ENCODE measurements around the gene CCDC3. TPM values are rescaled to one million over a fixed set of nuclear protein-coding genes. Genes with fewer than 3 reads are reported as not detected.

CCDC3 gene
- total RNA-seq, 6 experiments from 2014 or later: 3.6 to 10.2 (median 5.8) TPM

DNA sequence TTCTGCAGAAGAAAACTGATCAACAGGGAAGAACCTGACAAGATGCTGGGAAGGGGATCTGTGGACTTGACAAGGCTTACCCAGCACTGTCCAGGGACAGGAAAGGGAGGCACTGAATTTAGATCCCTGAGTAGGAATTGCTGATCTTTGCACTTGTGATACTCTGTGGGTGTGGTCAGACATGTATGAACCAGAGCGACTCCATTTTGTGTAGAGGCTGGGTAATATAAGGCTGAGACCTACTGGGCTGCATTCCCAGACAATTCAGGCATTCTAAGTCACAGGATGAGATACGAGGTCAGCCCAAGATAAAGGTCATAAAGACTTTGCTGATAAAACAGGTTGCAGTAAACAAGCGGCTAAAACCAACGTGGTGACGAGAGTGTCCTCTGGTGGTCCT lies 60.7 kb downstream of the CCDC3 start:
- no peaks in the 10 kb centered on the region for H3K36me3 ChIP-seq
- no peak overlapping the region for H3K27ac ChIP-seq
- ATAC-seq: no peak
- H3K4me1 ChIP-seq: no peaks in the 10 kb centered on the region
- H3K27me3 ChIP-seq: no peaks in the 10 kb centered on the region
- intact Hi-C loops (cut with DNase I): no loop called here
- no peak for DNase-seq
- no peaks in the 10 kb centered on the region for H3K9me3 ChIP-seq
- no peak overlapping the region for H3K4me3 ChIP-seq
- 60% methylated on average over 3 of the region's 5 CpGs for WGBS (ENCODE audit: insufficient coverage, low coverage, low lambda C conversion rate, missing lambda C conversion rate)
- TF ChIP-seq, protein P1, sequence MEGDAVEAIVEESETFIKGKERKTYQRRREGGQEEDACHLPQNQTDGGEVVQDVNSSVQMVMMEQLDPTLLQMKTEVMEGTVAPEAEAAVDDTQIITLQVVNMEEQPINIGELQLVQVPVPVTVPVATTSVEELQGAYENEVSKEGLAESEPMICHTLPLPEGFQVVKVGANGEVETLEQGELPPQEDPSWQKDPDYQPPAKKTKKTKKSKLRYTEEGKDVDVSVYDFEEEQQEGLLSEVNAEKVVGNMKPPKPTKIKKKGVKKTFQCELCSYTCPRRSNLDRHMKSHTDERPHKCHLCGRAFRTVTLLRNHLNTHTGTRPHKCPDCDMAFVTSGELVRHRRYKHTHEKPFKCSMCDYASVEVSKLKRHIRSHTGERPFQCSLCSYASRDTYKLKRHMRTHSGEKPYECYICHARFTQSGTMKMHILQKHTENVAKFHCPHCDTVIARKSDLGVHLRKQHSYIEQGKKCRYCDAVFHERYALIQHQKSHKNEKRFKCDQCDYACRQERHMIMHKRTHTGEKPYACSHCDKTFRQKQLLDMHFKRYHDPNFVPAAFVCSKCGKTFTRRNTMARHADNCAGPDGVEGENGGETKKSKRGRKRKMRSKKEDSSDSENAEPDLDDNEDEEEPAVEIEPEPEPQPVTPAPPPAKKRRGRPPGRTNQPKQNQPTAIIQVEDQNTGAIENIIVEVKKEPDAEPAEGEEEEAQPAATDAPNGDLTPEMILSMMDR (IDR thresholded peaks at IDR 0.05): no peak
- no peak for TF ChIP-seq POLR2A (IDR thresholded peaks at IDR 0.05)

DNA sequence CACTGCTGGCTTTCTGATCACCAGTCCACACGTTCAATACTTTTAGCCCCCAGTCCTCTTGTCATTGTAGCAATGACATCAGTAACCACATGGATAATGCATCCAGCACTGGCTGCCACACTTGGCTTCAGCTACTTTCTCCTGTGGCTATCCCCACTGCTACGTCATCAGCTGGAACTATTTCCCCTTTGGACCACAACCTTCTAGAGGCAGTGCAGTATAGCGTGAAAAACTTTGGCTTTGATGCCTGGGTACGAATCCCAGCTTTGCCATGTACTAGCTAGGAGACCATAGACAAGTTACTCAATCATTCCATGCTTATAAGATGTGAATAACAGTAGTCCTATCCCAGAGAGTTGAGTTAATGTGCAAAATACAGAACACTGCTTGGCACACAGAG lies 63.2 kb downstream of the CCDC3 start:
- Histone ChIP-seq H3K27ac (no peak overlapping the region), H3K9me3 (no peaks in the 10 kb centered on the region), H3K27me3 (no peaks in the 10 kb centered on the region), H3K4me3 (no peak overlapping the region), H3K4me1 (no peaks in the 10 kb centered on the region), H3K36me3 (no peaks in the 10 kb centered on the region)
- ATAC-seq (no peak), DNase-seq (peak in 1 of 3 donors; percentile 0)
- 62% methylated on average over 4 of the region's 4 CpGs for WGBS (ENCODE audit: insufficient coverage, low coverage, low lambda C conversion rate, missing lambda C conversion rate)
- intact Hi-C loops (cut with DNase I): no loop called here
- TF ChIP-seq, protein P1 (IDR thresholded peaks at IDR 0.05): no peak
- TF ChIP-seq POLR2A (IDR thresholded peaks at IDR 0.05): no peak

DNA sequence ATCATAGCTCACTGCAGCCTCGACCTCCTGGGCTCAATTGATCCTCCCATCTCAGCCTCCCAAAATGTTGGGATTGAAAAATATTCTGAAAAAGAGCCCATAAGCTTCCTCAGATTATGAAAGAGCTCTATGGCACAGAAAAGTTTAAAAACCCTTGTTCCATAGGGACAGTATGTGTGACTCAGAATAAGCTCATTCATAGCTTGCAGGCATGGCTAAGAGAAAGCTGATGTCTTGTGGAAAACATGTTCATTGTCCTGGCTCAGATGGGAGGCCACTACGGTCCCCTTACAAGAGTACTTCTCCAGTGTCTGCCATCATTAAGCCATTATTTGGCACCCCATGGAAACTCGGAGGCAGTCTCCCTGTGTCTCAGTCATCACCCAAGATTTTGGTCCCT lies 64.0 kb downstream of the CCDC3 start:
- Histone ChIP-seq H3K9me3 (no peaks in the 10 kb centered on the region), H3K4me1 (no peaks in the 10 kb centered on the region), H3K4me3 (no peak overlapping the region), H3K27ac (no peak overlapping the region), H3K27me3 (no peaks in the 10 kb centered on the region), H3K36me3 (no peaks in the 10 kb centered on the region)
- peak in 1 of 3 donors; percentile 10 for DNase-seq
- ATAC-seq: no peak
- 50% methylated on average over 1 of the region's 3 CpGs for WGBS (ENCODE audit: insufficient coverage, low coverage, low lambda C conversion rate, missing lambda C conversion rate)
- no peak for TF ChIP-seq POLR2A (IDR thresholded peaks at IDR 0.05)
- TF ChIP-seq, protein P1 (IDR thresholded peaks at IDR 0.05): no peak
- intact Hi-C loops (cut with DNase I): no loop called here

- Histone ChIP-seq H3K27me3 (no peaks in the 10 kb centered on the region), H3K4me3 (no peak overlapping the region), H3K9me3 (no peaks in the 10 kb centered on the region), H3K4me1 (no peaks in the 10 kb centered on the region), H3K27ac (no peak overlapping the region), H3K36me3 (no peaks in the 10 kb centered on the region)
- 90% methylated on average over 4 of the region's 4 CpGs for WGBS (ENCODE audit: insufficient coverage, low coverage, low lambda C conversion rate, missing lambda C conversion rate)
- ATAC-seq (peak in 1 of 4 donors; percentile 49), DNase-seq (no peak)
- intact Hi-C loops (cut with DNase I): no loop called here
- no peak for TF ChIP-seq POLR2A (IDR thresholded peaks at IDR 0.05)
- TF ChIP-seq, protein P1 (IDR thresholded peaks at IDR 0.05): no peak
These were observed 66.7 kb downstream of the CCDC3 start for GRCh38 chr10:12934777-12935176.

DNA sequence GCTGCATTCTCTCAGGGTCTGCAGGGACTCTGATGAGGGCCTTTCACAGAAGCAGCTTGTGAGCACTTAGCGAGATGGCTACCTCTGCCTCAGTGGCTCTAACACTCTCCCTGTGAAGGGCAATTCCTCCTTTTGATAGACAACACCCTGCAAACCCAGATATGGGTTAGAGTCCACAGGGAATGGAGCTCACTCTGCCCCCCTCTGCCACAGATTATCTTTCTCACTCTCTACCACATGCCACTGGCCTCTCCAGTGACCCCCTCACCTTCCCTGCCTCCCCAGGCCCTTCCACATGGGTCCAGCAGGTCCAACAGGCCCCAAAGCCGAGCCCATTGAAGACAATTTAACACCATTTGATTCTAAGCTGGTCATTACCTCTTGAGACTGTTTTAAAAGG lies 72.1 kb downstream of the CCDC3 start:
- no peak for ATAC-seq

More for the DNA sequence above, 72.1 kb downstream of the CCDC3 start:
- Histone ChIP-seq H3K27me3 (no peaks in the 10 kb centered on the region), H3K4me3 (no peak overlapping the region), H3K9me3 (no peaks in the 10 kb centered on the region), H3K4me1 (no peaks in the 10 kb centered on the region), H3K36me3 (no peaks in the 10 kb centered on the region), H3K27ac (no peak overlapping the region)
- TF ChIP-seq, protein P1 (IDR thresholded peaks at IDR 0.05): no peak
- TF ChIP-seq POLR2A (IDR thresholded peaks at IDR 0.05): no peak
- intact Hi-C loops (cut with DNase I): no loop called here
- no peak for DNase-seq
- 62% methylated on average over 2 of the region's 2 CpGs for WGBS (ENCODE audit: insufficient coverage, low coverage, low lambda C conversion rate, missing lambda C conversion rate)

All from right lobe of liver (tissue), 6 donors.